IgD-negative memory B cell (primary cell): Measurements from ENCODE around the gene SOBP. TPM values are rescaled to one million over a fixed set of nuclear protein-coding genes. Genes with fewer than 3 reads are reported as not detected.

Experiments used
- H3K27ac Mint-ChIP-seq, 3 donors: one replicate each; pipeline ENCODE4 v1.8.0; 2020 to 2022; ENCODE audit warnings: mild to moderate bottlenecking in 3 of 3, mixed read lengths in 3 of 3, moderate library complexity in 1 of 3
- H3K27me3 Mint-ChIP-seq: one replicate; pipeline ENCODE4 v1.8.0; 2021; ENCODE audit warnings: mixed read lengths
- H3K36me3 Mint-ChIP-seq: one replicate; pipeline ENCODE4 v1.8.0; 2020; ENCODE audit warnings: mild to moderate bottlenecking, mixed read lengths
- H3K4me1 Mint-ChIP-seq, 3 donors: one replicate each; pipeline ENCODE4 v1.8.0; 2020 to 2022; ENCODE audit warnings: mixed read lengths in 3 of 3, mild to moderate bottlenecking in 1 of 3
- H3K4me3 Mint-ChIP-seq, 4 donors: one replicate each; pipeline ENCODE4 v1.8.0; 2020 to 2022; ENCODE audit warnings: mild to moderate bottlenecking in 4 of 4, mixed read lengths in 4 of 4, moderate library complexity in 3 of 4
- H3K9me3 Mint-ChIP-seq, 3 donors: one replicate each; pipeline ENCODE4 v1.8.0; 2020 to 2021; ENCODE audit warnings: mixed read lengths in 3 of 3, mild to moderate bottlenecking in 1 of 3
- polyA plus RNA-seq: library from polyadenylated mRNA; unstranded; fragments of 300-500 nt; fragmentation: Illumina TruSeq; gene quantifications from one replicate; pipeline ENCODE4 v1.2.3, GENCODE V29; 2021

Gene SOBP
- polyA plus RNA-seq, 1 donor from 2014 or later = 1.0 TPM

DNA sequence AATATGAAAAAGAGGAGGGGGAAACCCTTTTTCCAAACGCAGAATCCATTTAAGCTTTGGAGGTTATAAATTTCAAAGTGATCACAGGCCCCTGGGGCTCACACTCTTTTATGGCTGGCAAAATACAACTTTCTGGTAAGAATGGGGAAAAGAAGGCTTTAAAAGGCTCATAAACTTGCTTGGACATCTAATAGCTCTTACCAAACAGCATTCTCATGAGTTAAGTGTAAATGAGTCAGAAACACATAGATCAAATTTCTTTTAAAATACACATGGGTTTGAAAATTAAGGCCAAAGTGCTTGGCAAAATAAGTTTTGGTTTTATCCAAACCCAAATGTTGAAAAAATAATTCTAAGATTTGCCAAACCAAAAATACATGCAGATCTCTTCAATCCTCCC is 154.6 kb downstream of the SOBP start:
- no peaks in the 10 kb centered on the region for H3K9me3 Mint-ChIP-seq
- H3K27me3 Mint-ChIP-seq = no peaks in the 10 kb centered on the region
- peaks cover 16 to 17% (median 17%) of the 10 kb centered on the region in 3 donors for H3K4me1 Mint-ChIP-seq
- no peaks in the 10 kb centered on the region for H3K36me3 Mint-ChIP-seq
- H3K27ac Mint-ChIP-seq = no peak overlapping the region
- no peak overlapping the region for H3K4me3 Mint-ChIP-seq

GRCh38 chr6:107645740-107646139 is 155.8 kb downstream of the SOBP start:
- H3K36me3 Mint-ChIP-seq = no peaks in the 10 kb centered on the region
- H3K9me3 Mint-ChIP-seq = no peaks in the 10 kb centered on the region
- H3K27ac Mint-ChIP-seq = no peak overlapping the region
- no peak overlapping the region for H3K4me3 Mint-ChIP-seq
- no peaks in the 10 kb centered on the region for H3K27me3 Mint-ChIP-seq
- H3K4me1 Mint-ChIP-seq = peaks cover 14 to 17% (median 16%) of the 10 kb centered on the region in 3 donors

- H3K9me3 Mint-ChIP-seq = no peaks in the 10 kb centered on the region
- H3K36me3 Mint-ChIP-seq = no peaks in the 10 kb centered on the region
- H3K27ac Mint-ChIP-seq = no peak overlapping the region
- H3K4me3 Mint-ChIP-seq = no peak overlapping the region
- H3K27me3 Mint-ChIP-seq = no peaks in the 10 kb centered on the region
- H3K4me1 Mint-ChIP-seq = peaks cover 14 to 15% (median 15%) of the 10 kb centered on the region in 3 donors
Measured at GRCh38 chr6:107646176-107646575, 156.3 kb downstream of the SOBP start.

DNA sequence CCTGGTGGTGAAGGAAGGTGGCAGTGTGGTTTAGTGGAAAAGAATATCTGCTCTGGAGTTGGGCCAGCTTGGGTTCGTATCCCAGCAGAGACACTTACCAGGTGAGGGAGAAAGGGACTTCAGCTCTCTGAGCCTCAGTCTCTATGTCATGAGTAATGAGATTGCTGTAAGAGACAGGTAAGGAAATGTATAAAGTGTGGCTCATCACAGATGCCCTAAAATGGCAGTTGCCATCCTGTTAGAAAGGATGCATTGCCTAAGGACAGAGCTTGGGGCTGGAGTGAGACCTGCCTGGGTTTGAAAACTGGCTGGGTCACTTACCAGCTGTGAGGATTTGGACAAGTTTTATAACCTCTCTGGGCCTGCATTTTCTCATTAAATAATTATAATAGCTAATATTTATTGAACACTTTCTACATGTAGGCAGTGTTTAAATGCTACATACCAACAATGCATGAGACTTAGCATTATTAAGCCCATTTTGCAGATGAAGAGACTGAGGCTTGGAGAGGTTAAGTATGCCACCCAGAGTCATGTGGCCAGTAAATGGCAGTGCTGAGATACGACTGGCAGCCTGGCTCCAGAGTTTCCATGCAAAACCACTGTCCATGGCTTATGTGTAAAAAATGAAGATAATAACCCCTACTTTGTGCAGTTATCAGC is 157.0 kb downstream of the SOBP start:
- H3K27me3 Mint-ChIP-seq = no peaks in the 10 kb centered on the region
- no peak overlapping the region for H3K4me3 Mint-ChIP-seq
- H3K27ac Mint-ChIP-seq = no peak overlapping the region
- H3K9me3 Mint-ChIP-seq = peaks cover 0 to 2% (median 0%) of the 10 kb centered on the region in 3 donors
- H3K36me3 Mint-ChIP-seq = no peaks in the 10 kb centered on the region
- peaks cover 9 to 13% (median 12%) of the 10 kb centered on the region in 3 donors for H3K4me1 Mint-ChIP-seq

- Mint-ChIP-seq H3K4me1 (peaks cover 5 to 8% (median 6%) of the 10 kb centered on the region in 3 donors), H3K36me3 (no peaks in the 10 kb centered on the region), H3K27me3 (no peaks in the 10 kb centered on the region), H3K9me3 (peaks cover 0 to 5% (median 0%) of the 10 kb centered on the region in 3 donors), H3K4me3 (no peak overlapping the region), H3K27ac (no peak overlapping the region)
Measured at GRCh38 chr6:107647439-107647948, 157.6 kb downstream of the SOBP start.

DNA sequence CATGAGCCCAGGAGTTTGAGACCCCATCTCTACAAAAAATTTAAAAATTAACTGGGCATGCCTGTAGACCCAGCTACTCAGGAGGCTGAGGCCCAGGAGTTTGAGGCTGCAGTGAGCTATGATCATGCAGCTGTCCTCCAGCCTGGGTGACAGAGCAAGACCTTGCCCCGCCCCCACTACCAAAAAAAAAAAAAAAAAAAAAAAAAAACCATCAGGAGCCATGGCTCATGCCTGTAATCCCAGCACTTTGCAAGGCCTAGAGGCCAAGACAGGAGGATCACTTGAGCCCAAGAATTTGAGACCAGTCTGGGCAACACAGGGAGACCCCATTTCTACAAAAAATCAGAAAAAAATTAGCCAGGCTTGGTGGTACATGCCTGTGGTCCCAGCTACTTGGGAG is 159.1 kb downstream of the SOBP start:
- H3K4me1 Mint-ChIP-seq = peaks cover 4 to 6% (median 5%) of the 10 kb centered on the region in 3 donors
- H3K4me3 Mint-ChIP-seq = no peak overlapping the region
- H3K27me3 Mint-ChIP-seq = no peaks in the 10 kb centered on the region
- peaks cover 0 to 5% (median 0%) of the 10 kb centered on the region in 3 donors for H3K9me3 Mint-ChIP-seq
- no peaks in the 10 kb centered on the region for H3K36me3 Mint-ChIP-seq
- no peak overlapping the region for H3K27ac Mint-ChIP-seq

DNA sequence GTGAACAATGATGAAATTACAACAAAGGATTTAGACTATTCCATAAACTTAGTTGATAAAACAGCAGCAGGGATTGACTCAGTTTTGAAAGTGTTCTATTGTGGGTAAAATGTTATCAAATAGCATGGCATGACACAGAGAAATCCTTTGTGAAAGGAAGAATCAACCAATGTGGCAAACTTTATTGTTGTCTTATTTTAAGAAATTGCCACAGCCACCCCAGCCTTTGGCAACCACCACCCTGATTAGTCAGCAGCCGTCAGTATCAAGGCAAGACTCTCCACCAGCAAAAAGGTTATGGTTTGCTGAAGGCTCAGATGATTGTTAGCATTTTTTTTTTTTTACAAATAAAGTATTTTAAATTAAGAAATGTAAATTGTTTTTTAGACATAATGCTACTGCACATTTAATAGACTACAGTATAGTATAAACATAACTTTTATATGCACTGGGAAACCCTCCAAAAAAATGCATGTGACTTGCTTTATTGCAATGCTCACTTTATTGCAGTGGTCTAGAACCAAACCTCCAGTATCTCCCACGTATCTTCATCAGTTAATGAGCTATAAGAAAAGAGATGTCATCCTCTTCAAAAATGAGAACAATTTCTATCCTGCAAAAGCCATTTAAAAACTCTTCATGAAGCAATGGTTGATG is 162.7 kb downstream of the SOBP start:
- Mint-ChIP-seq H3K4me3 (no peak overlapping the region), H3K27ac (no peak overlapping the region), H3K27me3 (no peaks in the 10 kb centered on the region), H3K9me3 (peaks cover 0 to 5% (median 0%) of the 10 kb centered on the region in 3 donors), H3K4me1 (peaks cover 16 to 29% (median 23%) of the 10 kb centered on the region in 3 donors), H3K36me3 (no peaks in the 10 kb centered on the region)

DNA sequence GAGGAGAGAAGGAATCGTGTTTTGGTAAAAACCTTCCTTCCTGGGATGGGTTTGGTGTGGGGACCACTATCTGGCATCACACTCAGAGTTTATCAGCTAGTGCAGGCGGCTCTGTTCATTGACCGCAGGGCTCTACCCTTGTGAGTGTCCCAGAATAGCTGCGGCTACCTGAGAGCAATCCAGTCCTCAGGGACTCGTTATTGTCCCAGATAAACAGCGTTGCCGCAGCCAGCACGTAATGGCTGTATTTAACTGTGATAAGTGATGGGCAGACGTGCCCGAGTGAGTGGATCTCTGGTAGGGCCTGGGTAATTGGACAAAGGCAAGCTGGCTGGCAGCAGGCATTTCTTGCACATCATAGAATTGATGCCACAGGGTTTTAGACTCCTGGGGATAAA is 163.3 kb downstream of the SOBP start:
- H3K9me3 Mint-ChIP-seq = peaks cover 0 to 5% (median 0%) of the 10 kb centered on the region in 3 donors
- H3K4me1 Mint-ChIP-seq = peaks cover 21 to 34% (median 27%) of the 10 kb centered on the region in 3 donors
- no peak overlapping the region for H3K27ac Mint-ChIP-seq
- H3K27me3 Mint-ChIP-seq = no peaks in the 10 kb centered on the region
- H3K4me3 Mint-ChIP-seq = peak overlapping the region in 1 of 4 donors; percentile 34
- no peaks in the 10 kb centered on the region for H3K36me3 Mint-ChIP-seq

DNA sequence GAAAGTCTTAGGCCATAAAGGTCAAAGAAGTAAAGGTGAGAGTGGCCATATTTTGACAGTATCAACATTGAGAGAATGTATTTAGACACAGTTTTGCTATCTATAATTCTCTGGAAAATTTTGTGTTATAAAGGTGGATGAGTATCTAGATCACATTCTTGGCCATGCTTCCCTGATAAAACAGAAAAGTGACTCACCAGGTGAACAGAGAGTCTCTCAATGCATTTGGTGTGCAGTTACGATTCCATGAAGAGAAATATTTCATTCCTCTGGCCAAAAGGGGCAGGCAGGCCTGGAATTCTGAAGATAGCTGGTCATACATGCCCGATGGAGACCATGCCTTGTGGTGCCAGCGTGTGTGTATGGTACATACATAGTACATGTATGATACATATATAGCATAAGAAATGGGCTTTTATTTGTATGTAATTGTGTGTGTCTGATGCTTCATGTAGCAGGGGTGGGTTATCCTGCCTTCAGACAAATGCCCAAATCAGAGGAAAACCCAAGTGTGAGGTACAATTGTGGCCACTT is 164.0 kb downstream of the SOBP start:
- H3K27ac Mint-ChIP-seq = peak overlapping the region in 1 of 3 donors; percentile 29
- H3K4me3 Mint-ChIP-seq = no peak overlapping the region
- H3K27me3 Mint-ChIP-seq = no peaks in the 10 kb centered on the region
- H3K9me3 Mint-ChIP-seq = peaks cover 0 to 5% (median 0%) of the 10 kb centered on the region in 3 donors
- peaks cover 28 to 42% (median 34%) of the 10 kb centered on the region in 3 donors for H3K4me1 Mint-ChIP-seq
- no peaks in the 10 kb centered on the region for H3K36me3 Mint-ChIP-seq

GRCh38 chr6:107654764-107655163 is 164.8 kb downstream of the SOBP start:
- Mint-ChIP-seq H3K9me3 (peaks cover 0 to 5% (median 0%) of the 10 kb centered on the region in 3 donors), H3K4me3 (no peak overlapping the region), H3K27me3 (no peaks in the 10 kb centered on the region), H3K36me3 (no peaks in the 10 kb centered on the region), H3K27ac (peak overlapping the region in 1 of 3 donors; percentile 29), H3K4me1 (peaks cover 32 to 47% (median 38%) of the 10 kb centered on the region in 3 donors)

DNA sequence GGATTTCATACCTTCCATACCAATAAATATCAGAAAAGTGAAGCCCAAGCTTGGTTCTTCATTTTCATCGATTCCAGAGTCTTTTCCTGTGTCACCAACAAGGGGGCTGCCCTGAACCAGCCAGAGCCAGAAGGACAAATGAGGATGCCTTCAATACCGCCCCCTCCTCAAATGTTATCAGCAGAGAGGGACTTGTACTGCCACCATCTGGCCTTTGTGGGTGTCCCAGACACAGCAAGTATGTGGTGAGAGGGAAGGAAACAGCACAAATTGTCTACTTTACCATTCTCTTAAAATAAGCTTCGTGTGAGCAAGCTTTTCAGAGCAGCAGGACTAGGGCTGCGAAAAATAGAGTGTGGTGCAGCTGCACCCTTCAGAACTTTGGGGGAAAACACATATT is 165.3 kb downstream of the SOBP start:
- Mint-ChIP-seq H3K4me3 (peak overlapping the region in 1 of 4 donors; percentile 57), H3K27ac (peak overlapping the region in 1 of 3 donors; percentile 29), H3K27me3 (no peaks in the 10 kb centered on the region), H3K36me3 (no peaks in the 10 kb centered on the region), H3K4me1 (peaks cover 32 to 47% (median 38%) of the 10 kb centered on the region in 3 donors), H3K9me3 (peaks cover 0 to 5% (median 0%) of the 10 kb centered on the region in 3 donors)

GRCh38 chr6:107655864-107656263 is 165.9 kb downstream of the SOBP start:
- H3K36me3 Mint-ChIP-seq = no peaks in the 10 kb centered on the region
- peaks cover 32 to 47% (median 38%) of the 10 kb centered on the region in 3 donors for H3K4me1 Mint-ChIP-seq
- H3K9me3 Mint-ChIP-seq = peaks cover 0 to 5% (median 0%) of the 10 kb centered on the region in 3 donors
- no peaks in the 10 kb centered on the region for H3K27me3 Mint-ChIP-seq
- peak overlapping the region in 1 of 4 donors; percentile 61 for H3K4me3 Mint-ChIP-seq
- H3K27ac Mint-ChIP-seq = peak overlapping the region; percentile 17 to 87 (median 80)

DNA sequence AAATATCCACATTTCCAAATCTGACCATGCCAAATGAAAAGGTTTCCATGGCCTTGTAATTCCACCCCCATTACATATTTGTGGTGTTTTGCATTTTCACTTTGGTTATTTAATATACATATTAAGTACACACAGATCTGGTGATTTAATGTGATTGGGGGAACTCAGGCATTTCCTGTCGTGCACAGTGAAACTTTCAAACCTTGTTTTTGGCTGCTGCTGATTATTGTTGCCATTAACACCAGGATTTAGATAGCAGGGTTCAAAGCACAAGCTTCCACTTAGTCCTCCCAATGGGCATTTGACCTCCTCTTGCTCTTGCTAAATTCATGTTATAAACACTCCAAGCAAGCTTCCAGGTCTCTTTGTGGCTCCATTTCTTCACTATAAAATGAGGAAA is 166.5 kb downstream of the SOBP start:
- Mint-ChIP-seq H3K27ac (peak overlapping the region; percentile 17 to 97 (median 87)), H3K4me3 (peak overlapping the region in 2 of 4 donors; percentile 5 to 86), H3K36me3 (no peaks in the 10 kb centered on the region), H3K27me3 (no peaks in the 10 kb centered on the region), H3K9me3 (peaks cover 0 to 5% (median 0%) of the 10 kb centered on the region in 3 donors), H3K4me1 (peaks cover 32 to 47% (median 38%) of the 10 kb centered on the region in 3 donors)

DNA sequence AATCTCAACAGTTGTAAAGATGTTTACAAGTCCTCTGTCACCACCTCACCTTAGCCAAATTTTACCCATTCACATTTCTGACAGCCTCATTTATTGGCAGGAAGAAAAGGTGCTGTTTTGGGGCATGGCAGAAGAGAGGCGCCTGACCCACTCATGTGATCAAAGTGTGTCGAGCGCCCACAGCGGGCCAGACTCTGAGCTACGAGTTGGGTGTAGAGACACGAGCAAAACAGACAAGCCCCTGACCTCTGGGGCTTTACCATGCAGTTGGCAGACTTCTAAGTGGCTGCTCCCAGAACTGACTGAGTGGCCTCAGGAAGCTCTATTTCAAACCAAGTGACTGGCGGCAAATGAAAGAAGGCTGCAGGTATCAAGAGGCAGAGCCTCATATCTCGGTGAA is 167.0 kb downstream of the SOBP start:
- Mint-ChIP-seq H3K9me3 (peaks cover 0 to 3% (median 0%) of the 10 kb centered on the region in 3 donors), H3K27me3 (no peaks in the 10 kb centered on the region), H3K4me3 (peak overlapping the region; percentile 82 to 93 (median 89)), H3K27ac (peak overlapping the region; percentile 87 to 97 (median 96)), H3K36me3 (no peaks in the 10 kb centered on the region), H3K4me1 (peaks cover 32 to 47% (median 38%) of the 10 kb centered on the region in 3 donors)

DNA sequence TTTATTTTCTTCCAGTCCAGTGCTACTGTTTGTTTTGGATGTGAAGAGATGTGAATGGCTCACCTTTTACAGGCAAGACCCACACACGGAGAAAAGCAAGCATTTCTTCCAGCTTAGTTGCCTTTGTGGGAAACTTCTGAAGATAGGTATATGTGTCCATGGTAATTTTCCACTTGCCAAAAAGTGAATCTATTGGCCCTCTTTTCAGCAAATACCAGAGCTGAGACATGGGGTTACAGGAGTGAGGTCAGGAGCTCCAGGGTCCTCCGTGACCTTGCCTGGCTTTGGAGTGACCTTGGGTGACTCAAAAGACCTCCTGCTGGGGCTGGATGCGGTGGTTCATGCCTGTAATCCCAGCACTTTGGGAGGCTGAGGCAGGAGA is 167.4 kb downstream of the SOBP start:
- H3K27ac Mint-ChIP-seq = peak overlapping the region; percentile 87 to 97 (median 96)
- H3K4me1 Mint-ChIP-seq = peaks cover 32 to 47% (median 38%) of the 10 kb centered on the region in 3 donors
- H3K4me3 Mint-ChIP-seq = peak overlapping the region; percentile 82 to 93 (median 89)
- no peaks in the 10 kb centered on the region for H3K9me3 Mint-ChIP-seq
- no peaks in the 10 kb centered on the region for H3K27me3 Mint-ChIP-seq
- H3K36me3 Mint-ChIP-seq = no peaks in the 10 kb centered on the region
